ENCODE results near the gene RNU6-8.

GRCh38 chr14:32203928-32204357 lies 874 bp upstream of the RNU6-8 start:
- TF ChIP-seq ARNTL (CRISPR knock-in tag; IDR thresholded peaks at IDR 0.05; ENCODE audit: borderline replicate concordance, low read depth), result no peak
- TF ChIP-seq TCF4 (CRISPR knock-in tag; IDR thresholded peaks at IDR 0.05; ENCODE audit: borderline replicate concordance), result no peak
- no peak for TF ChIP-seq ZFP30 (CRISPR knock-in tag; IDR thresholded peaks at IDR 0.05)
- no peak for TF ChIP-seq PATZ1 (CRISPR knock-in tag; IDR thresholded peaks at IDR 0.05; ENCODE audit: borderline replicate concordance)
- TF ChIP-seq ZNF8 (CRISPR knock-in tag; IDR thresholded peaks at IDR 0.05), result no peak
- no peak for TF ChIP-seq PPARA (CRISPR knock-in tag; IDR thresholded peaks at IDR 0.05; ENCODE audit: borderline replicate concordance)
- no peak for TF ChIP-seq ESRRG (CRISPR knock-in tag; IDR thresholded peaks at IDR 0.05)
- no peak for TF ChIP-seq OSR1 (CRISPR knock-in tag; IDR thresholded peaks at IDR 0.05)
- TF ChIP-seq RARB (CRISPR knock-in tag; IDR thresholded peaks at IDR 0.05), result no peak
- TF ChIP-seq POU6F1 (CRISPR knock-in tag; IDR thresholded peaks at IDR 0.05; ENCODE audit: borderline replicate concordance, low read depth), result no peak
- TF ChIP-seq SNAI2 (CRISPR knock-in tag; IDR thresholded peaks at IDR 0.05), result no peak
- no peak for TF ChIP-seq CSDC2 (CRISPR knock-in tag; IDR thresholded peaks at IDR 0.05)
- no peak for TF ChIP-seq ZC3H10 (CRISPR knock-in tag; IDR thresholded peaks at IDR 0.05)
- no peak for TF ChIP-seq ZNF565 (CRISPR knock-in tag; conservative IDR thresholded peaks at IDR 0.05; ENCODE audit: low read depth)

All from SK-N-SH treated with all-trans-retinoic acid at 6 μM for 48 hours (cell line).